DMS53 (cell line): ENCODE data around the gene CEP83.
"Not testable (repeated sequence)": the region's sequence is repeated elsewhere in the genome, so short reads cannot be mapped to it uniquely, and the experiment has no call there.

ENCODE experiments used
- DNase-seq: peaks from one replicate; lab custom pipeline; 2025; lab: John Stamatoyannopoulos, UW

Gene CEP83

DNA sequence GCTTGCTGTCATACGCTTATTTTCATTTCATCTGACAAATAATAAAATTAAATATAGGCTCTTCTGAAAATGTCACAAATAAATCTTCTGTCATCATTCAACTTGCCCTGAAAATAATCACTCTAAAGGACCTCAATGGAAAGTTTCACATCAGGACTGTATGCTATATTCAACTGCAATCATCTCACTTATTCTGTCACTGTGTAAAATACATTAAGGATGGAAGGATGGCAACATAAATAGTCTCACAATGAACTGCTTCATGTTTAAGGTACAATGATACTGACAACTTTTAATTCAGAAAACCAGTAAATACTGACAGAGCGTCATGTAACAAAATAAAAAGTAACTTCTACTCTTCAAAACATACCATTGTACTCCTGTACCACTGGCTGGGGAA, 82.1 kb downstream of the CEP83 start:
- DNase-seq: no peak

DNA sequence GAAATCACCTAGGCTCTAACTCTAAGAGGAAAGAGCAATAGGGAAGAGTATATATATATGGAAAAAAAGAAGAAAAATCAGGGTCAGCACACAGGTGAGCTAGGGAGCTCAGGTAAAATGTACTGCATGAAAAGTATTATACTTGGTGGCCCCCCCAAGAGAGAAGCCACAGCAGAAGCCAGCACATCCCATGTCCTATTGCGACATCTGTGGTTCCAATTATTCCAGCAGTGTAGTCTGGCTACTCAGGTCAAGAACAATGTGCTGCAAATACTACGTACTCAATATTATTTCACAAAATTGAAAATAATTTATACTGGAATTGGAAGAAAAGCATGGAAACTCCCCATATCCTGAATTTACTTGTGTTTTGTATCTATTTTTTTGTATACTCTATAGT, 85.5 kb downstream of the CEP83 start:
- no peak for DNase-seq

DNA sequence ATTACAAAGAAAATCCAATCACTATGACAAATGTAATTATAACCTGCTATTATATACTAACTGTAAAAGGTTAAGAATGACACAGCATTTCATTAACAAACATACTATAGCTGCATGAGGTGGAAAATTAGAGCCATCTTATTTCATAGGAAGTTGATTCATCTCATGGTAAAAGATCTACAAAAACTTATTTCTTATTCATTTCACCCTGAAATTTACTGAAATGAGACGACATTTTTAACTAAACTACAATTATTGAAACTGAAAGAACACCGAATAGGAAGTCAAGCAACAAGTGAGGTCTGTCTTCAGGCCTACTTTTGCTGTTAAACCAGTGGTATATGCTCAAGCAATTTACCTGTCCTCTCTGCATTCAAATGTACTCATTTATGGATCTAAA, 87.2 kb downstream of the CEP83 start:
- no peak for DNase-seq

DNA sequence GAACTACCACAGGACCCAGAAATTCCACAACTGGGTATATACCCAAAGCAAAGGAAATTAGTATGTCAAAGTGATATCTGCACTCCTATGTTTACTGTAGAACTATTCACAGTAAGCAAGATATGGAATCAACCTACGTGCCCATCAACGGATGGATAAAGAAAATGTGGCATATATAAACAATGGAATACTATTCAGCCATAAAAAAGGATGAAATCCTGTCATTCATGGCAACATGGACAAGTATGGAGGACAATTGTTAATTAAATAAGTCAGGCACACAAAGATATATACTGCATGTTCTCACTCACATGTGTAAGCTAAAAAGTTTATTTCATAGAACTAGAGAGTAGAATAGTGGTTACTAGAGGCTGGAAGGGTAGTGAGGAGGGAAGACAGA, 97.0 kb downstream of the CEP83 start:
- no peak for DNase-seq

DNA sequence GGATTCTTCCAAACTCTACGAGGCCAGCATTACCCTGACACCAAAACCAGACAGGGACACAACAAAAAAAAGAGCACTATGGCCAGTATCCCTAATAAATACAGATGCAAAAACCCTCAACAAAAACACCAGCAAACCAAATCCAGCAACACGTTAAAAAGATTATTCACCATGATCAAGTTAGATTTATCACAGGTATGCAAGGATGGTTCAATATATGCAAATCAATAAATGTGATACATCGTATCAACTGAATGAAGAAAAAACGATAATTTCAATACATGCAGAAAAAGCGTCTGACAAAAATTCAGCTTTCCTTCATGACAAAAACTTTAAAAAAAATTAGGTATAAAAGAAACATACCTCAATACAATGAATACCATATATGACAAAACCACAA, 99.9 kb downstream of the CEP83 start:
- no peak for DNase-seq

DNA sequence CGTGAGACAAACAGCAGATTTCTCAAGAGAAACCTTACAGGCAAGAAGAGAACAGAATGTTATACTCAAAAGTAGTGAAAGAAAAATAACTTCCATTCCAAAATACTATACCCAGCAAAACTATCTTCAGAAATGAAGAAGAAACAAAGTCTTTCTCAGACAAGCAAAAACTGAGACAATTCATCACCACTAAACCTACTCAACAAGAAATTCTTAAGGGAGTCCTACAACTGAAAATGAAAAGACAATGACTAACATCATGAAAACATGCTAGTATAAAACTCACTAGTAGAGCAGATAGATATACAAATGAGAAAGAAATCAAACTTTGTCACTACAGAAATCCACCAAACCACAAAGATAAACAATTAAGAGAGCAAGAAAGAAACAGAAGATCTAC, 106.5 kb downstream of the CEP83 start:
- DNase-seq: no peak

DNA sequence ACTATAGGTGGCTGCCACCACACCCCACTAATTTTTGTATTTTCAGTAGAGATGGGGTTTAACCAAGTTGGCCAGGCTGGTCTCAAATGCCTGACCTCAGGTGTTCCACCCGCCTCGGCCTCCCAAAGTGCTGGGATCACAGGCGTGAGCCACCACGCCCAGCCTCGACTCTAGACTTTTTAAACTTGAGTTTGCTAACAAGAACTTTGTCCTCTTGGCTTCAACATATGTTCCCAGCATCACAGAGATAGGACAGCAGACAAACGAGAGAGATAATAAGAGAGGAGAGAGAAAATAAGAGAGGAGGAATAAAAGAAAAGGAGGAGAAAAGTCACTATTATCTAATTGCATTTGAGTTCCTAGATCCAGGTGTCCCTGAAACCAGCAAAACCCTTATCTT, 119.1 kb downstream of the CEP83 start:
- no peak for DNase-seq

DNA sequence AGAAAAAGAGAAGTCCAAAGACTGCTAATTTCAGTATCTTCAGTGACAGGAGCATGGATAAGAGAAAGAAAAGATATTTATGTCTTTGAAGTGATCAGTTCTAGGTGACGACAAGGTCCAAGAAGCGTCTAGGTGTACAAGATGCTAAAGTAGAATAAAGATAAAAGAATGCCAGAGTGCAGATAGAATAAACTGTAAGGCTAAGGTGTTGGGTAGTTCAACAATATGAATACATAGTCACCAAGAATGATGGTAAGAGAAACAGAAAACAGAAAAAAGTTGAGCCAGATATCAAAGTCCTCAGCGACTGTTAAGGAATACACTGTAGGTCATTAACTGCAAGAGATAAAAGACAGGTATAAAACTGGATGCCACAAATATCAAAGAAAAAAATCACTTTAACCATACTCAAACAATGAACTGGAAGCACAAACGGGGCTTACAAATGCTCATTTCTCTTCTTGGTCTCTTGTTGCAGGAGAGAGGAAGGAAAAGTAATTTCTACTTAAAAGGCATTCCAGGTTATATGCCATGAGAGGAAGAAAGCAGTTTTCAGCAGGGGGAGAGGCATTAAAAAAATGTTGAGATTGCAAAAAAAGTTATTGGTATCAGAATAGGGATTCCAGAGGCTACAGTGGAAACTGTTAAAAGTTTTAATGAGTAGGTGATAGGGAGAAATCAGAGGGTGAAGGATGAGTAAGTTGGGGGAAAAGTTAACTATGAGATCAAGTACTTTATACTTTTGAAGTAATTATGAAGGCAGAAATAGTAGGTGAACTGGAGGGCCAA, 121.5 kb downstream of the CEP83 start:
- DNase-seq: no peak

DNA sequence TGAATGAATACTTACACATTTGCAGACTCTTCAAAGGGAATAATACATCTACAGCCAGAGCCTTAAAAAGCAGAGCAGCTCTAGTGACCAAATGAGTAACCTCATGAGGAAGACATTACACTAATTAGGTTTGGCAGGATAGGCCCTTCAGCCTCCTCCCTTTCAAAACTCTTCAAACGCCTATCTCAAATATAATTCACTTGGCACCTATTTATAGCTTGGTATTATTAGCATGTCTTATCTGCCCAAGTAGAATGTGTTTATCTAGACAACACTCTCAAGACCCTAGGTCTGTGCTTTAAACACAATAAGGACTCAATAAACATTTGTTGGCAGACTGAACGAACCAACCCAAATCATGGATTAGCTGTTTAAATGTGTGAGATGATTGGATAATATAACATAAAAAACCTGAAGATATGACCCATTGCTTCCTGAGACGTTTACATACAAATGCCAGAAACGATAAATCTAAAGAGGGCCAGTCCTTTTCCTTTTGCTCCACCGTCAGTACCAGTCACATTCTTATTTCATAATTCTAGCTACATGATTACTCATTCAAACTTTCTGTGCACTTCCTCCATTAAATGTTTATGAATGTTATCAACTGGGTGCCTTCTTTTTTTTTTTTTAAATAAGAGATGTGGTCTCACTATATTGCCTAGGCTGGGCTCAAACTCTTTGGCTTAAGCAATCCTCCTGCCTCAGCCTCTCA, 123.3 kb downstream of the CEP83 start:
- no peak for DNase-seq

DNA sequence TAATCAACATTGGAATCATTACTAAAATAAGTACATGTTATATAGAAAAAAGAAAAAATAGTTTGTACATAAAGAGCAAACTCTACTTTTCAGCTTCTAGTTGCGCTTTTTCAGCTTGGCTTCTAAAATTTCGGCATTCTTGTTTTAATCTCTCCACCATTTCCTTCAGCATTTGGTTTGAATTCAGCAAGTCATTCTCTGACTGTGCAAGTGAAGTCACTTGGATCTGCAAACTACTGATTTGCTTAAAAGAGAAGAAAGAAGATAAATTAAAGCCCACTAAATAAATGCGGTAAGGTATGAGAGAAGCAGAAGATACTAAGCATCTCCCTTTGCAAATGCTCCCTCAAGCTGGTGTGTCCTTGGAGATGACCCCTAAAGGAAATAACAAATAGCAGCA, 126.3 kb downstream of the CEP83 start:
- no peak for DNase-seq

DNA sequence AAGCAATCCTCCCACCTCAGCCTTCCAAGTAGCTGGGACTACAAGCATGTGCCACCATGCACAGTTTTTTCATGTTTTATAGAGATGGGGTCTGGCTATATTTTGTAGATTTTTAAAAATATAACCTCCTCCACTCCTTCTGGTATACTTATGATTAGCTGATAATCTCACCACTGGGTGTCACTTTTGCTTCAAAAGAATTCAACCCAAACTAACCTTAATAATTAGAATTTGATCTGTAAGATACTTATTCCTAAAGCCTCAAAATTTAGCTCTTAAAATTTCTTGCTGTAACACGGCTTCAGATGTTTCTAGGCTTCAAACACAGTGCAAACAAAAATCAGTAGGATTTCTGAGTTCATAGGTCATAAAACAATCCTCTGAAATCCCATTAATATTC, 130.3 kb downstream of the CEP83 start:
- no peak for DNase-seq

DNA sequence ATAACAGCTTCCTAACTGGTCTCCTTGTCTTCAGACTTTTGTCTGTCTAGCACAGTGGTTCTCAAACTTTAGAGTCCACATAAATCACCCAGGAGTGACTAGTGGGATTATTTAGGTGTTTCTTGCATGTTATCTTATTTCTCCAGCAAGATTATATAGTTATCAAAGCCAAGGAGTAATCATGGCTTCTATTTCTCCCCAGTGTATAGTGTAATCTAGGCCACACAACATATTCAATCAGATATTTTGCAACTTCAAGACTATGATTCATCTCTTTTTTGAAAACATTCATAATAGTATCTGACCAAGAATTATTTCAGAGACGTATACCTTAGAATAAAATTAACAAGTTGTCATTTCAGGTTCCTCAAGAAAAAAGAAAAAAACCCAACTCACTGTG, 131.9 kb downstream of the CEP83 start:
- no peak for DNase-seq

DNA sequence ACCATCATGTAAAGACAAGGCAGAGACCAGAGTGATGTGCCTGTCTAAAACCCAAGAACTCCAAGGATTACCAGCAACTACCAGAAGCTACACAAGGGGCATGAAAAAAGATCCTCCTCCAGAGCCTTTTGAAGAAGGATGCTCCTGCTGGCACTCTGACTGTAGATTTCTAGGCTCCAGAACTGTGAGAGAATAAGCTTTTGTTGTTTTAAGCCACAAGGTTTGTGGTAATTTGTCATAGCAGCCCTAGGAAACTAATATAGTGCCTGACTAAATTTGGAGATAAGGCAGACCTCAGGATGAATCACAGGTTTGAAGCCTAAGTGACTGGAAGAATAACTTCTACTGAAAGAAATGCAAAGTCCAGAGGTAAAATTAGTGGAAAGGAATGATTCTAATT, 132.9 kb downstream of the CEP83 start:
- no peak for DNase-seq

DNA sequence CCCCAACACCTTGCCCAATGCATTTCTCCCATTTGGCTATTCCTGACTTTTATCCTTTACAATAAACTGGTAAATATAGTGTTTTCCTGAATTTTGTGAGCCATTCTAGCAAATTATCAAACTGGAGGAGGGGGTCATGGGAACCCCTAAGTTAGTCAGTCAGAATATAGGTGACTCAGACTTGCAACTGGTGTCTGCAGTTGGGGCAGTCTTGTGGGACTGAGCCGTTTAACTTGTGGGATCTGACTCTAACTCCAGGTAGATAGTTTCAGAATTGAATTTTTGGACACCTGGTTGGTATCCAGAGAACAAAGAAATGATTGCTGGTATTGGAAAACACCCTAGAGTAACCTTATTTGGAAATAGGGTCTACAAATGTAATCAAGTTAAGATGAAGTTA, 133.4 kb downstream of the CEP83 start:
- no peak for DNase-seq

DNA sequence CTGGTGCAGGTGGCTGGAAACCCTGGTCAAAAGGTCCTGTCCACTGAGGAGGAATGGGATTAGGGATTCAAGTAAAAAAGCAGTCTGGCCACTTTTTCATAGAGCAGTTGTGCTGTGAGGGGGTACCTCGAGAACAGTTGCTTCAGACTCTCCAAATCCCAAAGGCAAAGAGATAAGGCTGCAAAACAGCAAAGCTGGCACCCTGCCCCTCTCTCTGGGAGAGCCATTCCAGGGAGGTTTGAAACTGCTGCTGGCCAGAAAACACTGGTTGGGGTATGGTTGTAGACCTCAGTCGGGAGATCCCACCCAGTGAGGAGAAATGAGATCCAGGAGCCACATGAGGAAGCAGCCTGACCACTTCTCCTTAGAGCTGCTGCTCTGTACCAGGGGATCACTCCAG, 137.3 kb downstream of the CEP83 start:
- DNase-seq: no peak

DNA sequence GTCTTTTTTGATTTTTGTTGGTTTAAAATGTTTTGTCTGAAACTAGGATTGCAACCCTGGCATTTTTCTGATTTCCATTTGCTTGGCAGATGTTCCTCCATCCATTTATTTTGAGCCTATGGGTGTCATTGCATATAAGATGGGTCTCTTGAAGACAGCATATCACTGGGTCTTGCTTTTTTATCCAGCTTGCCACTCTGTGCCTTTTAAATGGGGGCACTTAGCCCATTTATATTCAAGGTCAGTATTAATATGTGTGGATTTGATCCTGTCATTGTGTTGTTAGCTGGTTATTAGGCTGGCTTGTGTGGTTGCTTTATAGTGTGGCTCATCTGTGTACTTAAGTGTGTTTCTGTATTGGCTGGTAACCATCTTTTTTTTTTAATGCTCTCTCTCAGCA, 139.6 kb downstream of the CEP83 start:
- no peak for DNase-seq

DNA sequence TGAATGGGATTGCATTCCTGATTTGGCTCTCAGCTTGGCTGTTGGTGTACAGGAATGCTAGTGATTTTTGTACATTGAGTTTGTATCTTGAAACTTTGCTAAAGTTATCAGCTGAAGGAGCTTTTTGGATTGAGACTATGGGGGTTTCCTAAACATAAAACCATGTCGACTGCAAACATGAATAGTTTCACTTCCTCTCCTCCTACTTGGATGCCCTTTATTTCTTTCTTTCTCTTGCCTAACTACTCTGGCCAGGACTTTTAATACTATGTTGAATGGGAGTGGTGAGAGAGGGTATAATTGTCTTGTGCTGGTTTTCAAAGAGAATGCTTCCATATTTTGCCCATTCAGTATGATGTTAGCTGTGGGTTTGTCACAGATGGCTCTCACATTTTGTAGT, 141.5 kb downstream of the CEP83 start:
- DNase-seq: no peak

DNA sequence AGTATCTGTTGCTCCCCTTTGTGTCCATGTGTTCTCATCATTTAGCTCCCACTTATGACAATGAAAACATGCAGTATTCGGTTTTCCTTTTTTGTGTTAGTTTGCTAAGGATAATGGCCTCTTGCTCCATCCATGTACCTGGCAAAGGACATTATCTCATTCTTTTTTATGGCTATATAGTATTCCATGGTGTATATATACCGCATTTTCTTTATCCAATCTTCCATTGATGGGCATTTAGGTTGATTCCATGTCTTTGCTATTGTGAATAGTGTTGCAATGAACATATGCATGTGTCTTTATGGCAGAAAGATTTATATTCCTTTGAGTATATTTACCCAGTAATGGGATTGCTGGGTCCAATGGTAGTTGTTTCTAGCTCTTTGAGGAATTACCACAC, 143.1 kb downstream of the CEP83 start:
- not testable (repeated sequence) for DNase-seq

DNA sequence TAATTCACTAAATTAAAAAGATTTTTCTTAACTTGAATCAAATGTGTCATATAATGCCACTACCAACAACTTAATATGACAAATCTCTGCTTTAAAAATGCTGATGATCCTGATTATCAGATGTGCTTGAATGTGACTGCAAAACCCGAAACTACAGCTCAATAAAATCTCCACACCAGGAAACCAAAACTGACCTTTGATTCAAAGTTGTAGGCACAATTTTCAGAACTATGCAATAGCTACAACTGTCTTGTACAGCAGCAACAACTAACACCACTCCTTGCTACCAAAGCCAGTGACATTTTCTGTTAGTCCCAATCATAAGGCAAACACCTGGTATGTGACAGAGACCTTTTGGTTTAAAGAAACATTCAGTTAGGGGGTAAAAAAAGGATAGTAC, 147.3 kb downstream of the CEP83 start:
- DNase-seq: no peak

DNA sequence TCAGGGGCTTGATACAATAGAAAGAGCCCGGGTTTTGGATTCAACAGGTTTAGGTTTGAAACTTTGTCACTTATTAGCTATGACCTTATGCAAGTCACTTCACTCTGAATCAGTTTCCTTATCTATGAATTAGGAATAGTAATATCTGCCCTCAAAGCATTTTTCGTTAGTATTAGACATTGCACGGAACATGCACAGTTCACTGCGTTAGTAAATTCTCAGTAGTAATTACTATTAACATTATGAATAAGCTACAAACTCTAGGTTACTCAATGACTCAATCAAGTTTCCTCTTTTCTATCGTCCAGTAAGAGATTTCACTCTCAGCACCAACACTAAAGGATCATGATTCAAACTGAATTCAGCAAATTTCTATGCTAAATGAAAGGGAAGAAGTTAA, 150.3 kb downstream of the CEP83 start:
- DNase-seq: no peak

DNA sequence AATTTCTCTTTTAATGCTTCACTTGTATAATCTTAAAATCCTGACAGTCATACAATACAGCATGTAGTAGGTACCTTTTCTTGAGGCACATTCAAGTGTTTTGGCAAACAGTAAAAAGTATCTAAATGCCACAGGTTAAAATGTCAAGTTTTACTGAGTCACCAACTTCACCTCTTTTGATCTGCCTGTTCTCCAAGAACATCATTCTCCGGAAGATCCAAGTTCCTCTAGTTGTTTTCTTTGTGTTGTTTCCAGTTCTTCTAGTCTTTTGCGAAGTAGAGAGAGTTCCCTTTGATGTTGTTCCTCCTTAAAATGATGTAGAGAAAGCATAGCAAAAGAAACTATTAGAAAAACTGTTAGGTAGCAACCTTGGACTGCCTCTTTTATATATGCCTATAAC, 151.1 kb downstream of the CEP83 start:
- no peak for DNase-seq

DNA sequence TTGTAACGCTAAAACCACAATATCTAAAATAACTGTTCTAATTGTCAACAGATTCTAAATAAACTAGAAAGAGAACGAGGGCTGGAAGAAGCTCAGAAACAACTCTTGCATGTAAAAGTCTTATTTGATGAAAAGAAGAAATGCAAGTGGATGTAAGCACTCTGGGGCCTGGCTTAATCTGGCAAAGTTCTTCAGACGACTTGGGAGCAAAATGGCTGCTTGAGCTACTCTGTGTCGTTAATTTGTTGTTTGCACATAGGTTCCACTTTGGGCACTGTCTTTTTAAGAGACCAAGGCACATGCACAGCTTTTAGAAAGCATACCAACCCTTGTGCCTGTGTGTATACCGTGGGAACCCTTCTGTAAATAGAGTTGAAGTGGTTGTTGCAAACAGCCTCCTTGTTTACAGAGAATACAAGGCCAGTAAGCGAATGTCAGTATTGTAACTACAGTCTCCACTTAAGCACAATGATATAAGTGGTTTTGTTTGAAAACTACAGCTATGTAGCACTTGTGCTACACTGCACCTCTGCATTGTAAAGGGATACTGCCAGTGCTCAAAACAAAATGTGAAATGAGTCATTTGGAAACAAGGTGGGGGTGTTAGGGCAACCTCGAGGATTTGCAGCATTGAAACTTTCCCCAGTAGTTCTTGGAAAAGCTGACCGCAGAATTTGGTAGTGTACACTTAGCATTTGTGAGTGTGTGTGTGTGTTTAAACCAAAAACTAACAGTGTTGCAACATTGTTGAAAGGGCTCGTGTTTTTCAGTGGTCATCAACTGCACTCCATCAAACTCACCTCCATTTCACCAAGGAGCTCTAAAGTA, 154.3 kb downstream of the CEP83 start:
- DNase-seq: peak; percentile 96

DNA sequence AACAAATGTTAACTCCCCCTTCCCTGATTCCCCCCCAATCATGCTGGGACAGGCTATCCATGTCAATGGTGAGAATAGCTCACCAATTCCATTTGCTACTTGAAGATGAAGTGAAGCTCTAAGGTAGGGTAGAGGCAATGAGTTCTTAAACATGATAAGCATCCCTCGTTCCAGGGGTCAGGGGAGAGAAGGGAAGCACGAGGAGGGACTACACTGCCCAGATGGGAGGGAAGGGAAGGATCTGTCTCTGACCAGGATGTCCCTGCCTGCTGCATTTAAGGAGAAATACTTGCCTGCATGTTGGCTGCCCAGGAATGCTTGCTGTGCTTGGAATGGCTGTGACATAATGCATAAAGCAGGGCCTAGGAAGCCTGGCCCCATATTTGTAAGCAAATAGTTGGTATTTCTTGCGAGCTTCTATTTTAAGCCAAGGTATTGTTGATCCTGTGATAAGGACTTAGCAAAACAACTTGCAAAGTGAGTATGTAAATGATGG, 155.1 kb downstream of the CEP83 start:
- DNase-seq: peak; percentile 28
